Gastroesophageal sphincter (tissue), 4 donors: ENCODE results near the gene PTPRG. TPM values are rescaled to one million over a fixed set of nuclear protein-coding genes. Genes with fewer than 3 reads are reported as not detected.
"Not testable (repeated sequence)": the region's sequence is repeated elsewhere in the genome, so short reads cannot be mapped to it uniquely, and the experiment has no call there.

ENCODE experiments used
- ATAC-seq: fragments of 150-250 bp; one replicate; pipeline ENCODE4 v1.9.1; 2016; ENCODE audit warnings: mild to moderate bottlenecking, moderate library complexity
- H3K27ac ChIP-seq, 4 donors: fragments of 200-600 bp; sonication (generic) in 3 of 4; 1 replicate in 3 of 4; 2 replicates in 1 of 4; pipeline ENCODE4 v1.5.1; 2016 to 2019
- H3K27me3 ChIP-seq: fragments of 200-600 bp; sonication (generic); one replicate; pipeline ENCODE4 v1.5.1; 2019
- H3K36me3 ChIP-seq, 2 donors: fragments of 200-600 bp; sonication (generic); one replicate each; pipeline ENCODE4 v1.5.1; 2019; ENCODE audit warnings: control low read depth in 1 of 2
- H3K4me1 ChIP-seq, 3 donors: fragments of 200-600 bp; sonication (generic); 1 replicate in 2 of 3; 2 replicates in 1 of 3; pipeline ENCODE4 v1.5.1; 2016 to 2019; ENCODE audit warnings: control low read depth in 2 of 3
- H3K4me3 ChIP-seq, 2 donors: fragments of 200-600 bp; sonication (generic); one replicate each; pipeline ENCODE4 v1.5.1; 2019; ENCODE audit warnings: mild to moderate bottlenecking in 1 of 2, moderate library complexity in 1 of 2
- H3K9me3 ChIP-seq, 3 donors: fragments of 200-600 bp; sonication (generic); one replicate each; pipeline ENCODE4 v1.5.1; 2017 to 2019; ENCODE audit warnings: control low read depth in 2 of 3
- EP300 ChIP-seq: sonication (generic); formaldehyde crosslinking; IDR thresholded peaks from one replicate; pipeline ENCODE4 v1.6.1; 2017; ENCODE audit warnings: antibody characterized with exemption, mild to moderate bottlenecking
- POLR2A ChIP-seq, 2 donors: fragments of 450-650 bp; IDR thresholded peaks; one replicate each; pipeline ENCODE4 v1.6.1; 2017; ENCODE audit warnings: antibody characterized with exemption in 2 of 2, mild to moderate bottlenecking in 2 of 2, moderate library complexity in 1 of 2
- POLR2AphosphoS5 ChIP-seq: sonication (generic); formaldehyde crosslinking; IDR thresholded peaks from one replicate; pipeline ENCODE4 v1.6.1; 2017; ENCODE audit warnings: antibody characterized with exemption
- WGBS, 2 donors: methylation state at CpG; one replicate each; pipeline ENCODE4 v1.1.5; 2018; ENCODE audit warnings: low coverage in 1 of 2; 5-methylcytosine and 5-hydroxymethylcytosine counted together
- total RNA-seq, 4 donors: library from RNA; depleted of rRNA; stranded (reverse); fragments of >200 nt; gene quantifications; one replicate each; pipeline ENCODE4 v1.1.0, GENCODE V29; 2016
- TF ChIP-seq, protein P1 (sequence below), 4 experiments: fragments of 200-600 bp in 2 of 4; fragments of 450-650 bp in 2 of 4; sonication (generic) in 1 of 4; IDR thresholded peaks; one replicate each; pipeline ENCODE4 v1.5.1; 2017 to 2019; ENCODE audit warnings: antibody characterized with exemption in 4 of 4, mild to moderate bottlenecking in 2 of 4, moderate library complexity in 2 of 4

The PTPRG gene
- total RNA-seq, 4 donors from 2014 or later: 48.7 to 81.9 (median 52.8) TPM

DNA sequence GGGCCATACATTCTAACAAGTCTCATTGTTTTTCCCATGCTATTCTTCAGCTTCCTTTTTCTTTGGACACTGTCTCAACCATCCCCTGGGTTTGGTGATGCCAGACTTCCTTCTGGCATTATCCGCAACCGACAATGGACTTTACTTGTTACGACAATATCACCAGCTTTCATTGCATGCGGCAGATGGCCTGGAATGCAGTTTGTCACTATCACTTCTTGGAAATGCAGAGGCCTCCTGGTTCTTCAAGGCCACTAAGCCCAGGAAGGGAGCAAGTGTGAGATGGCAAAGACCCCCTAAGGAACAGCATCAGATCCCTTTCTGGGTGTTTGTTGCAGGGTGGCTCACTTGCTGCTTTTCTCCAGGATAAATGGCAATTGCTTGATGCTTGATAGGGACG, 128.6 kb downstream of the PTPRG start:
- TF ChIP-seq POLR2A (IDR thresholded peaks at IDR 0.05) (no peak), POLR2AphosphoS5 (no peak), EP300 (no peak)
- TF ChIP-seq, protein P1, sequence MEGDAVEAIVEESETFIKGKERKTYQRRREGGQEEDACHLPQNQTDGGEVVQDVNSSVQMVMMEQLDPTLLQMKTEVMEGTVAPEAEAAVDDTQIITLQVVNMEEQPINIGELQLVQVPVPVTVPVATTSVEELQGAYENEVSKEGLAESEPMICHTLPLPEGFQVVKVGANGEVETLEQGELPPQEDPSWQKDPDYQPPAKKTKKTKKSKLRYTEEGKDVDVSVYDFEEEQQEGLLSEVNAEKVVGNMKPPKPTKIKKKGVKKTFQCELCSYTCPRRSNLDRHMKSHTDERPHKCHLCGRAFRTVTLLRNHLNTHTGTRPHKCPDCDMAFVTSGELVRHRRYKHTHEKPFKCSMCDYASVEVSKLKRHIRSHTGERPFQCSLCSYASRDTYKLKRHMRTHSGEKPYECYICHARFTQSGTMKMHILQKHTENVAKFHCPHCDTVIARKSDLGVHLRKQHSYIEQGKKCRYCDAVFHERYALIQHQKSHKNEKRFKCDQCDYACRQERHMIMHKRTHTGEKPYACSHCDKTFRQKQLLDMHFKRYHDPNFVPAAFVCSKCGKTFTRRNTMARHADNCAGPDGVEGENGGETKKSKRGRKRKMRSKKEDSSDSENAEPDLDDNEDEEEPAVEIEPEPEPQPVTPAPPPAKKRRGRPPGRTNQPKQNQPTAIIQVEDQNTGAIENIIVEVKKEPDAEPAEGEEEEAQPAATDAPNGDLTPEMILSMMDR (IDR thresholded peaks at IDR 0.05): no peak
- ATAC-seq: no peak
- 100% methylated on average over 2 to 3 of the region's 5 CpGs for WGBS, 2 donors
- no peak overlapping the region for H3K27ac ChIP-seq
- H3K27me3 ChIP-seq: no peaks in the 10 kb centered on the region
- H3K4me3 ChIP-seq: no peak overlapping the region
- peaks cover 0 to 11% (median 3%) of the 10 kb centered on the region in 3 donors for H3K4me1 ChIP-seq
- no peaks in the 10 kb centered on the region for H3K36me3 ChIP-seq
- no peaks in the 10 kb centered on the region for H3K9me3 ChIP-seq

DNA sequence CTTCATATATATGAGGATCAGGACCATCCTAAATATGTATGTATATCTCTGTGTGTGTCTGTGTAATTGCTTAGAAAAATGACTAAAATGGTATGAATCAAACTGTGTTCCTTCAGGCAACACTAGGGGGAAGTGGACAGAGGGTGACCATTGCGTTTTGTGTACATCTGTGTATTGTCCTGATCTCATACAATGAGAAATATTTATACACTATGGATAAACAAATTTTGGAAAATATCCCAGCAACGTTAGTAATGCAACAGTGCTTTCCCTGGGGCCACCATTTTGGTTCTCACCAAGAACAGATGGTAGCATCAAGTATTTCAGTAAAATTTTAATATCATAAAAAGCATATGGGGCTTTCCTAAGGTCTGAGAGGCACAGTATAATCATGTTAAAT, 130.1 kb downstream of the PTPRG start:
- TF ChIP-seq, protein P1 (IDR thresholded peaks at IDR 0.05): no peak
- TF ChIP-seq POLR2A (IDR thresholded peaks at IDR 0.05) (no peak), POLR2AphosphoS5 (no peak), EP300 (no peak)
- WGBS, 2 donors: 64 to 93% methylated on average over 2 of the region's 2 CpGs
- no peak overlapping the region for H3K4me3 ChIP-seq
- H3K4me1 ChIP-seq: peaks cover 0 to 11% (median 3%) of the 10 kb centered on the region in 3 donors
- H3K36me3 ChIP-seq: no peaks in the 10 kb centered on the region
- no peaks in the 10 kb centered on the region for H3K27me3 ChIP-seq
- no peaks in the 10 kb centered on the region for H3K9me3 ChIP-seq
- no peak for ATAC-seq
- H3K27ac ChIP-seq: no peak overlapping the region

DNA sequence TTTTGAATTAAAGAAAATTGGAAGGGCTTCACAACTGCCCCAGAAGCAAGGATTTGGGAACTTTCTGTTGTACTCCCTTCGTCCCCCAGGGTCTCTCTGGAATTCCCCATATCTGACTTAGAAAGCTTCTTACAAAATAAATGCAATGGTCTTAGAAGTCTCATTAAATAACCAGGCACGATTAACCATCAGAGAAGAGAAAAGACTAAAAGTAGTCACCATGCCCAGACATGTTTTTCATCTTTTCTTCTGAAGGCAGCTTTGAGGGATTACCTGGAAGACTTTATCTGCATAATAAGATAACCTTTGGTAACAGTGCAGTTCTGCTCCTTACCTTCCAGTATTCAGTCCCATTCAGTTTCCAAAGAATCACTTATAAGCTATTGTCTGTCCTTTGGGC, 135.9 kb downstream of the PTPRG start:
- TF ChIP-seq POLR2AphosphoS5: no peak
- TF ChIP-seq POLR2A (IDR thresholded peaks at IDR 0.05): no peak
- TF ChIP-seq, protein P1 (IDR thresholded peaks at IDR 0.05): no peak
- TF ChIP-seq EP300: no peak
- ATAC-seq: no peak
- 53 to 72% methylated on average over 2 of the region's 2 CpGs for WGBS, 2 donors
- no peak overlapping the region for H3K27ac ChIP-seq
- H3K4me1 ChIP-seq: no peaks in the 10 kb centered on the region
- H3K36me3 ChIP-seq: no peaks in the 10 kb centered on the region
- no peaks in the 10 kb centered on the region for H3K27me3 ChIP-seq
- no peak overlapping the region for H3K4me3 ChIP-seq
- H3K9me3 ChIP-seq: no peaks in the 10 kb centered on the region

DNA sequence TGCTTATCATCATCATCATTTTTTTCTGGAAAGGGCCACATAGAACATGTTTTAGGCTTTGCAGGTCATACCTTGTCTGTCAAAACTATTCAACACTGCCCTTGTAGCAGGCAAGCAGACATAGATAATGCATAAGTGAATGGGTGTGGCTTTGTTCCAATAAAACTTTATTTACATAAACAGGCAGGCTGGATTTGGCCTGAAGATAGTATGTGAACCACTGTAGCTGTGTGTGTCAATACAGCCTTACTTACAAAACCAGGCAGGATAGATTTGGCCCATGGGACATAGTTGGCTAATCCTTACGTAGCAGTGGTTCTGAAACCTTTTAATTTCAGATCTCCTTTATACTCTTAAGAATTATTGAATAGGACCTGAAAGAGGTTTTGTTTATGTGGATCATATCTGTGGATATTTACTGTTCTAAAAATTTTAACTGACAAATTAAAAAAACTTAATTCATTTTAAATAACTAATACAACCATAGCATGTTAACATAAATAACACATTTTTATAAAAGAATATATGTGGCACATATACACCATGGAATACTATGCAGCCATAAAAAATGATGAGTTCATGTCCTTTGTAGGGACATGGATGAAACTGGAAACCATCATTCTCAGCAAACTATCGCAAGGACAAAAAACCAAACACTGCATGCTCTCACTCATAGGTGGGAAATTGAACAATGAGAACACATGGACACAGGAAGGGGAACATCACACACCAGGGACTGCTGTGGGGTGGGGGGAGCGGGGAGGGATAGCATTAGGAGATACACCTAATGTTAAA, 137.1 kb downstream of the PTPRG start:
- not testable (repeated sequence) for H3K4me3 ChIP-seq, H3K9me3 ChIP-seq, H3K27me3 ChIP-seq, H3K4me1 ChIP-seq, H3K27ac ChIP-seq, H3K36me3 ChIP-seq, ATAC-seq
- WGBS, 2 donors: 86 to 94% methylated on average over 3 of the region's 3 CpGs

DNA sequence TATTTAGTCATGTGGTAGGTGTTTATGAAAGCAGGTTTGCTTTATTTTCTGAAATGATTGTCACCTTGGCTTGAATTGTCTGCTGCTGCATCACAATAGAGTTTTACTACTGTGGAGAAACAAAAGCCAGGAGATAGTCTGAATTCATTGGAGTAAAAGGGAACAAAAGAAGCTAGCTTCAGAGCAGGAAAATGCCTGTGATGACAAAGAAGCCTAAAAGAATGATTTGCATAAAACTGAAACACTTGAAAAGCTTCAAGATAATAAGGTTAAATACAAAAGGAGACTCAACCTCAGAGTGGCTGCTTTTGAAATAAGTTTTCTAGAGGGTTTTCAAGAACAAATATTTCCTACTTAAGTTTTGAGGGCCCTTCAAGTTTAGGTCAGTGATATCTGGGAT, 138.3 kb downstream of the PTPRG start:
- no peaks in the 10 kb centered on the region for H3K36me3 ChIP-seq
- TF ChIP-seq POLR2A (IDR thresholded peaks at IDR 0.05) (no peak), EP300 (no peak), POLR2AphosphoS5 (no peak)
- TF ChIP-seq, protein P1 (IDR thresholded peaks at IDR 0.05): no peak
- no peak overlapping the region for H3K4me3 ChIP-seq
- no peaks in the 10 kb centered on the region for H3K9me3 ChIP-seq
- no peak overlapping the region for H3K27ac ChIP-seq
- no peaks in the 10 kb centered on the region for H3K27me3 ChIP-seq
- no peak for ATAC-seq
- no peaks in the 10 kb centered on the region for H3K4me1 ChIP-seq
